Kidney (tissue), 14 donors: ENCODE results near the gene TRIM33. TPM values are rescaled to one million over a fixed set of nuclear protein-coding genes. Genes with fewer than 3 reads are reported as not detected.

Experiments used
- DNase-seq, 5 donors: peaks; one replicate each; pipeline ENCODE4 v3.0.0-alpha.2; 2013 to 2020
- FAIRE-seq: peaks from 2 replicates; lab custom pipeline; 2012; peaks lifted over from hg19 to GRCh38; lab: Jason Lieb, UNC
- H3K27ac ChIP-seq, 2 donors: one replicate each; pipeline ENCODE4 v1.7.0; 2013; ENCODE audit warnings: low read depth in 2 of 2, low read length in 2 of 2, inconsistent platforms in 1 of 2
- H3K27me3 ChIP-seq: one replicate; pipeline ENCODE4 v1.7.1; 2013; ENCODE audit warnings: low read length, inconsistent platforms; ENCODE audit not compliant: control insufficient read depth, insufficient read depth
- H3K36me3 ChIP-seq, 3 donors: one replicate each; pipeline versions ENCODE4 v1.7.0 to v1.7.1; 2013; ENCODE audit warnings: low read length in 3 of 3, control low read depth in 1 of 3, inconsistent platforms in 1 of 3; ENCODE audit not compliant: insufficient read depth in 3 of 3, control insufficient read depth in 2 of 3
- H3K4me1 ChIP-seq, 3 donors: one replicate each; pipeline versions ENCODE4 v1.7.0 to v1.7.1; 2013; ENCODE audit warnings: low read length in 3 of 3, inconsistent platforms in 1 of 3, low read depth in 1 of 3; ENCODE audit not compliant: control insufficient read depth in 2 of 3, insufficient read depth in 2 of 3
- H3K4me3 ChIP-seq, 3 donors: one replicate each; pipeline versions ENCODE4 v1.7.0 to v1.8.1; 2013; ENCODE audit warnings: low read length in 3 of 3, control low read depth in 1 of 3, inconsistent platforms in 1 of 3
- H3K9ac ChIP-seq, 3 donors: one replicate each; pipeline versions ENCODE4 v1.7.0 to v1.7.1; 2013; ENCODE audit warnings: low read length in 3 of 3, control low read depth in 1 of 3, inconsistent platforms in 1 of 3
- H3K9me3 ChIP-seq, 3 donors: one replicate each; pipeline versions ENCODE4 v1.7.0 to v1.7.1; 2013; ENCODE audit warnings: low read length in 3 of 3, control low read depth in 1 of 3, inconsistent platforms in 1 of 3; ENCODE audit not compliant: control insufficient read depth in 2 of 3, insufficient read depth in 1 of 3
- CTCF ChIP-seq: IDR thresholded peaks from 3 replicates; pipeline ENCODE4 v1.5.1; 2012; ENCODE audit warnings: mild to moderate bottlenecking, moderate library complexity, borderline replicate concordance; ENCODE audit not compliant: insufficient read depth; ENCODE audit errors: extremely low read depth
- intact Hi-C: fragments of 100-400 bp; cut with DNase I; formaldehyde crosslinking; loops from one replicate; pipeline ENCODE4 v1.11.1; 2022
- polyA plus RNA-seq: library from polyadenylated mRNA; stranded (reverse); fragments of 350-450 nt; fragmentation: Illumina TruSeq; extraction: RNeasy Lipid Tissue Mini Kit (QIAGEN cat#74804); gene quantifications from one replicate; pipeline ENCODE4 v1.2.3, GENCODE V29; 2014; ENCODE audit warnings: low read depth, low replicate concordance; ENCODE audit not compliant: insufficient read depth
- total RNA-seq: library from RNA; stranded (reverse); fragmentation: NEBNext Ultra II Directional; extraction: Animal tissue kit (Norgen Biotek cat#: 25700); gene quantifications from one replicate; pipeline ENCODE4 v1.2.1, GENCODE V29; 2021
- donor health status: control.
- donor health status: control.
- donor health status: control.
- donor health status: control.
- donor health status: control.
- donor health status: DM: yes; HTN: yes; CAD: no.
- donor health status: Normal renal cell carcinoma (clear cell type).

The TRIM33 gene
- total and polyA plus RNA-seq, 2 donors from 2014 or later: 13.3 to 36.2 TPM

GRCh38 chr1:114346480-114347029 is 164.4 kb downstream of the TRIM33 start:
- intact Hi-C loops: no loop called here
- DNase-seq (peak; percentile 97 to 98 (median 98)), FAIRE-seq (no peak)
- no peaks in the 10 kb centered on the region for H3K27me3 ChIP-seq
- no peaks in the 10 kb centered on the region for H3K36me3 ChIP-seq
- peak; percentile 100 for TF ChIP-seq CTCF
- peak overlapping the region; percentile 3 to 77 (median 63) for H3K9ac ChIP-seq
- peaks cover 0 to 10% (median 5%) of the 10 kb centered on the region in 3 donors for H3K4me1 ChIP-seq
- no peaks in the 10 kb centered on the region for H3K9me3 ChIP-seq
- peak overlapping the region; percentile 68 to 88 (median 86) for H3K4me3 ChIP-seq
- peak overlapping the region in 1 of 2 donors; percentile 40 for H3K27ac ChIP-seq

DNA sequence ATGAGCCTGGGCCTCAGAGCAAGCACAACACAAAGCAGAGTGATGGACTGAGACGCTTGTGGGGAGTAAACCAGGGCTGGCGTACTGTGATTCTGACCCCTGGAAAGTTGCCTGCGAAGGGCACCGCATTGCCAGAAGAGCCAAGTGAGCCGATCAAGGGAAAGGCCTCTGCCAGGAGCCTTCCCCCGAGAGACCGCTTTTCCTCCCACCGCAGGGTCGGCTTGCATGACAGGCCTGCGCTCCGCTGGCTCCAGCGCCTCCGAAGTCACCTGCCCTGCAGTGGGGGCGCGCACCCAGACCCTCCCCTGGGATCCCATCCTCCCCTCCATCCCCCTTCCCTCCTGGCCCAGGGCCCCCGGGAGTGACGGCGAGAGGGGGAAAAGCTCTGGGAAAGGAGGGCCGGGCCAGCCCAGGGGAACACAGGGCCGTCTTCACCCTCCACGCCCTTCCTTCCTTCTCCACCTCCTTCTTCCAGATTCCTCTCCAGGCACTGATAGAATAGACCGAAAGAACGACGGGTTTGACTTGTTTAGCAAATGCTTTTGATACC is 165.0 kb downstream of the TRIM33 start:
- Histone ChIP-seq H3K9ac (peak overlapping the region; percentile 27 to 77 (median 63)), H3K4me3 (peak overlapping the region; percentile 68 to 88 (median 86)), H3K36me3 (no peaks in the 10 kb centered on the region), H3K27ac (peak overlapping the region in 1 of 2 donors; percentile 40), H3K27me3 (no peaks in the 10 kb centered on the region), H3K4me1 (peaks cover 0 to 10% (median 5%) of the 10 kb centered on the region in 3 donors), H3K9me3 (no peaks in the 10 kb centered on the region)
- intact Hi-C loops: no loop called here
- peak in 4 of 5 donors; percentile 62 to 80 (median 76) for DNase-seq
- no peak for TF ChIP-seq CTCF
- FAIRE-seq: no peak

DNA sequence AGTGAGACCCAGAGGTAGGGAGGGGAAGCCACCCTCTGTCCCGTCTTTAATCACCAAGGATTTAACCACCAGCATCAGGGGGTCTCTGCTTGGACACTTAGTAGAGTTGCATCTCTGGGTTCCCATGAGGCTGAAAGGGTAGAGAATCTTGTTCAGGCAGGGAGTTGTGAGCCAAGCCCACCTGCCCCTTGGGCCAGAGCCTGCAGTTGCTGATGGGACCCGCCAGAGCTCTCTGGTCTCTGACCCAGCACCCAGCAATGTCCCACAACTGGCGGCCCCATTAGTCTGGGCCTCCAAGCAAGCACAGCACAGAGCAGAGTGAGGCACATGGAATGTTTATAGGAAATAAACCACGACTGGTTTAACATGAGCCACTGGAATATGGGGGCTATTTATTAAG is 166.3 kb downstream of the TRIM33 start:
- no peak overlapping the region for H3K27ac ChIP-seq
- peaks cover 0 to 10% (median 5%) of the 10 kb centered on the region in 3 donors for H3K4me1 ChIP-seq
- DNase-seq: no peak
- no peak for TF ChIP-seq CTCF
- H3K9me3 ChIP-seq: no peaks in the 10 kb centered on the region
- H3K9ac ChIP-seq: no peak overlapping the region
- no peak overlapping the region for H3K4me3 ChIP-seq
- intact Hi-C loops: no loop called here
- H3K27me3 ChIP-seq: no peaks in the 10 kb centered on the region
- no peak for FAIRE-seq
- no peaks in the 10 kb centered on the region for H3K36me3 ChIP-seq

Other genes starting within 250 kb of the TRIM33 start
- 37.2 TPM for gene BCAS2, start 70.4 kb upstream of the TRIM33 start, total RNA-seq
- 51.4 TPM for gene BCAS2, start 70.4 kb upstream of the TRIM33 start, polyA plus RNA-seq
- gene DENND2C, start 158.8 kb upstream of the TRIM33 start, total RNA-seq: 2.5 TPM
- 0.88 TPM for gene DENND2C, start 158.8 kb upstream of the TRIM33 start, polyA plus RNA-seq
- 1.5 TPM for gene AMPD1, start 184.3 kb upstream of the TRIM33 start, total RNA-seq
- gene AMPD1, start 184.3 kb upstream of the TRIM33 start, polyA plus RNA-seq: not detected
- gene NRAS, start 205.6 kb upstream of the TRIM33 start, total RNA-seq: 35.2 TPM
- gene NRAS, start 205.6 kb upstream of the TRIM33 start, polyA plus RNA-seq: 13.3 TPM
- gene CSDE1, start 246.8 kb upstream of the TRIM33 start, total RNA-seq: 486 TPM
- 165 TPM for gene CSDE1, start 246.8 kb upstream of the TRIM33 start, polyA plus RNA-seq